Activated T-helper 1 cell treated with anti-CD3 and anti-CD28 coated beads, Interleukin-12 subunit alpha, Interleukin-12 subunit beta, Interleukin-2, Interleukin-4 antibody, amounts not matched to agents 30 ng/mL and 10 ng/mL and 1 ng/mL, durations not matched to agents 14 hours and 24 hours and 36 hours (primary cell): Measurements from ENCODE around the gene REEP1. TPM values are rescaled to one million over a fixed set of nuclear protein-coding genes. Genes with fewer than 3 reads are reported as not detected.
A peak's percentile ranks its signal among the peaks of the same experiment; 100 is the strongest.

Experiments
- DNase-seq: peaks from one replicate; pipeline ENCODE4 v3.0.0; 2021; ENCODE audit warnings: low spot score
- H3K27ac Mint-ChIP-seq: one replicate; pipeline ENCODE4 v1.8.0; 2021; ENCODE audit warnings: mild to moderate bottlenecking, mixed read lengths
- H3K27me3 Mint-ChIP-seq: one replicate; pipeline ENCODE4 v1.8.0; 2022; ENCODE audit warnings: mild to moderate bottlenecking, moderate library complexity, mixed read lengths; ENCODE audit not compliant: insufficient read depth
- H3K36me3 Mint-ChIP-seq: one replicate; pipeline ENCODE4 v1.8.0; 2021; ENCODE audit warnings: low read depth, mixed read lengths
- H3K4me1 Mint-ChIP-seq: one replicate; pipeline ENCODE4 v1.8.0; 2021; ENCODE audit warnings: low read depth, mixed read lengths
- H3K4me3 Mint-ChIP-seq: one replicate; pipeline ENCODE4 v1.8.0; 2021; ENCODE audit warnings: mild to moderate bottlenecking, moderate library complexity, mixed read lengths
- H3K9me3 Mint-ChIP-seq: one replicate; pipeline ENCODE4 v1.8.0; 2021; ENCODE audit warnings: mixed read lengths
- intact Hi-C: fragments of 100-400 bp; cut with micrococcal nuclease; formaldehyde crosslinking; loops from one replicate; pipeline ENCODE4 v1.15.1; 2024
- total RNA-seq: library from RNA; stranded (reverse); gene quantifications from 2 replicates; pipeline ENCODE4 v1.2.3, GENCODE V29; 2022

Gene REEP1
- total RNA-seq, 1 donor from 2014 or later = 0.26 TPM

DNA sequence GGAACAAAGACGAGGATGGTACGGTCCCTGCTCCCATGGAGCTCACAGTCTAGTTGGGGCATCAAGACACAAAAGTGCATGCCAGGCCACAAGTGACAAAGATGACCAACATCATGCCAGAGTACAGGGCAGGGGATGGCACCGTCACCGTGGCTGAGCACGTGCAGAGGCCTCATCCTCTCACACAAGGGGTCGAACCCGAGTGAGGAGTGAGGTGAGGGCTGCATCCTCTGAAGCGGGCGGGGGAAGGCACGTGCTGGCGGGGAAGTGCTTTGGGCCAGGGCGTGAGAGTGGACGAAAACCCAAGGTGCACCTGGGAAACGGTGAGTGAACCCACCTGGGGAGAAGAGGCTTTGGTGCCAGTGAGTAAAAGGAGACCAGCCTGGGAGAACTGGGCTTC lies 97.2 kb downstream of the REEP1 start:
- H3K27me3 Mint-ChIP-seq = peaks cover 9% of the 10 kb centered on the region
- H3K4me1 Mint-ChIP-seq = peaks cover 24% of the 10 kb centered on the region
- intact Hi-C loops = no loop called here
- no peak overlapping the region for H3K4me3 Mint-ChIP-seq
- H3K27ac Mint-ChIP-seq = peak overlapping the region; percentile 15
- DNase-seq = no peak
- H3K9me3 Mint-ChIP-seq = no peaks in the 10 kb centered on the region
- H3K36me3 Mint-ChIP-seq = no peaks in the 10 kb centered on the region

DNA sequence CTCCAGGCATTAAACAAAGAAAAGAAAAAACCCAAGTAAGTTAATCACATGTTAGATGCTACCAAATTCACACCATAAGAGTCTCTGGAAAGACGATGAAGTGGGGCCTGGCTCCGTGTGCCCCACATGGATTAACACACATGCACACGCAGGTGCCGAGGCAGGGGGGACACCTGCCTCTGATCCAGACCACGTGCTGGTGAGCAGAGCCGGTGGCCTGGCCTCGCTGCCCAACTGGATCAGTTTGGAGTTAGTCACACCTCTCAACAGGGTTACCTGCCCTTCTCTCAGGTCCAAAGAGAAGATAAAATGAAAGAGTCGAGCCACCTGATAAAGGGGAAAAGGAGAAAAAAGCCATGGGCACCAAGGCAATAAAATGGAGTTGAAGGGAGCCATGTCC lies 97.7 kb downstream of the REEP1 start:
- intact Hi-C loops = no loop called here
- Mint-ChIP-seq H3K36me3 (no peaks in the 10 kb centered on the region), H3K27me3 (peaks cover 9% of the 10 kb centered on the region), H3K27ac (peak overlapping the region; percentile 49), H3K4me1 (peaks cover 24% of the 10 kb centered on the region), H3K4me3 (no peak overlapping the region), H3K9me3 (no peaks in the 10 kb centered on the region)
- no peak for DNase-seq

DNA sequence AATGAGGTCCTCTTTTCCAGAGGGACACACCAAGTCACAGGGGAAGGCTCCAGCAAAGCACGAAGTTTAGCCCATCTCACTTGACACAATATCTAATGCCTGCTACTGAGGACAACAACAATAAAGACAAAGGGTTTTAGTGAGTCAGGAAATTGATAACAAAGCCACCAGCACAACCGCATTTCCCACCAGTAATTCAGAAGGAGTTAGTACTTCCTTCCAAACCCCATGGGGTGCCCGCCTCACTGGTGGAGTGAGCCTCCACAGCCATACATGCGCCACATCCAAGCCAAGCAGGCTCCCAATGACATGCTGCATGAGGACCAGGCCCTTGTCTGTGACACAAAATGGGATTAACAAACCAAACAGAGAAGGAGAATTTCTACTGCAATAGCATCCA lies 98.1 kb downstream of the REEP1 start:
- Mint-ChIP-seq H3K27ac (peak overlapping the region; percentile 49), H3K4me1 (peaks cover 24% of the 10 kb centered on the region), H3K9me3 (no peaks in the 10 kb centered on the region), H3K4me3 (no peak overlapping the region), H3K27me3 (peaks cover 11% of the 10 kb centered on the region), H3K36me3 (no peaks in the 10 kb centered on the region)
- intact Hi-C loops = no loop called here
- no peak for DNase-seq

DNA sequence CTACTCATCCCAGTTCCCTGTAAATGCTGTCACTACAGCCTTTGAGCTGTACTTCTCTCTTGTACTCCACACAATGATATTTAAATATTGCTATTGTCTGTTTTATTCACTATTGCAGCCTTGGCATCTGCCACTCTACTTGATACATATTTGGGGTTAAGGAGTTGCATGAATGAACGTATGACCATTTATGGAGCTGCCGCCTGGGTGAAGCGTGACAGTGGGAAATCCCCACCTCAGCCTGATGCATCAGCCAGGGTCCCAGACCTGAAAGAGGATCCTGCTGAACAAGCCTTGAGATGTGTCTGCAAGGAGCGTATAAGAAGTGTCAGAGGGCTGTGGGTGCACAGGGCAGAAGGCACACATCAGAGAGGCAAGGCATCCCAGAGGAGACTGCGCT lies 99.1 kb downstream of the REEP1 start:
- H3K4me1 Mint-ChIP-seq = peaks cover 15% of the 10 kb centered on the region
- peak; percentile 51 for DNase-seq
- H3K9me3 Mint-ChIP-seq = no peaks in the 10 kb centered on the region
- peak overlapping the region; percentile 41 for H3K27ac Mint-ChIP-seq
- no peaks in the 10 kb centered on the region for H3K36me3 Mint-ChIP-seq
- peak overlapping the region; percentile 21 for H3K4me3 Mint-ChIP-seq
- peaks cover 5% of the 10 kb centered on the region for H3K27me3 Mint-ChIP-seq
- intact Hi-C loops = loop anchor here (1.0 kb wide), 1 partner anchor 13 kb away; no protein-coding TSS in a partner anchor

DNA sequence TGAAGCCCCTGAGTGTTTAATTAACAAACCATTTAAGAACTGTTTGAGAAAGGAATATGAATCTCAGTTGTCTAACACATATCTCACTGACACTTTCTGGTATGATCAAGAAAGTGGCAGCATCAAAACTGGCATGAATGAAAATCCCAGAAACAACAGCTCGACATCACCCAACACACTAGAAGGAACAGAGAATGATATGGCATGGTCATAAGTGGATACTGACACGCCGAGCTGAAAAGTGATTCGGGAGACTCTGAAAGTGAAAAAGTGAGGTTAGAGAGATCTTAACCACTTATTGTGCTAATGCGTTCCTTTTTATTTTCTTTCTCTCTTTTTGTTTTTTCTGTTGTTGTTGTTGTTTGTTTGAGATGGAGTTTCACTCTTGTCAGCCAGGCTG lies 100.3 kb downstream of the REEP1 start:
- Mint-ChIP-seq H3K36me3 (no peaks in the 10 kb centered on the region), H3K27me3 (peaks cover 5% of the 10 kb centered on the region), H3K27ac (no peak overlapping the region), H3K4me1 (peaks cover 15% of the 10 kb centered on the region), H3K9me3 (no peaks in the 10 kb centered on the region), H3K4me3 (no peak overlapping the region)
- no peak for DNase-seq
- intact Hi-C loops = no loop called here

DNA sequence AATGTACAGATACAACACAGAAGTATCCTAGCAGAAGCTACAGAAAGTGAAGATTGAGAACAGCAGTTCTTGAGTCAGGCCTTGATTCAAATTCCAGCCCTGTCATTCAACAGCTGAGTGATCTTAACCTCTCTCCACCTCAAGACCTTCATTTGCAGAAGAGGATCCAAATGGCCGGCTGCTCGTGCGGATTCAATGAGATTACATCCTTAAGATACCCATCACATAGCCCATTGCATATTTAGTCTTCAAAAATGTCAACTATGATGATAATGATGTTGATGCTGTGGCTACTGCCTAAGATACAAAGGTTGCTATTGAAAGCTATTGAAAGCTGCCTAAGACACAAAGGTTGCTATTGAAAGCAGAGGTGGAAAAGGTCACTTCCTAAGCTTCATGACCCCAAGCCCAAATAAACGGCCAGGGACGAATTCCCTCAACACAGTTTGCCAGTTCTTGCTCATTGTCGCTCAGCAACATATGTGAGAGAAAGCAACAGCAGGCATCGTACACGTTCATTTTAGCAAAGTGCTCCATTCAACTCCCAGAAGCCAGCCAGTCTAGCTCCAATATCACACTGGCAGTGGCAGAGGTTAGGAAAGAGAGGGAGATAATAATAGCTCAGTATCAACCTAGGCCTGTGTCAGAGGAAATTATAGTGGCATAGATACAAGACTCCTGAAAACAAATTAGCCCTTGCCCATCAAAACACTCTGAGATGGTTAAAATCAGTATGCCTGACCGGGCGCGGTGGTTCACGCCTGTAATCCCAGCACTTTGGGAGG lies 102.0 kb downstream of the REEP1 start:
- intact Hi-C loops = no loop called here
- peaks cover 15% of the 10 kb centered on the region for H3K4me1 Mint-ChIP-seq
- H3K27me3 Mint-ChIP-seq = peaks cover 5% of the 10 kb centered on the region
- no peaks in the 10 kb centered on the region for H3K9me3 Mint-ChIP-seq
- H3K27ac Mint-ChIP-seq = no peak overlapping the region
- no peak overlapping the region for H3K4me3 Mint-ChIP-seq
- no peak for DNase-seq
- no peaks in the 10 kb centered on the region for H3K36me3 Mint-ChIP-seq

DNA sequence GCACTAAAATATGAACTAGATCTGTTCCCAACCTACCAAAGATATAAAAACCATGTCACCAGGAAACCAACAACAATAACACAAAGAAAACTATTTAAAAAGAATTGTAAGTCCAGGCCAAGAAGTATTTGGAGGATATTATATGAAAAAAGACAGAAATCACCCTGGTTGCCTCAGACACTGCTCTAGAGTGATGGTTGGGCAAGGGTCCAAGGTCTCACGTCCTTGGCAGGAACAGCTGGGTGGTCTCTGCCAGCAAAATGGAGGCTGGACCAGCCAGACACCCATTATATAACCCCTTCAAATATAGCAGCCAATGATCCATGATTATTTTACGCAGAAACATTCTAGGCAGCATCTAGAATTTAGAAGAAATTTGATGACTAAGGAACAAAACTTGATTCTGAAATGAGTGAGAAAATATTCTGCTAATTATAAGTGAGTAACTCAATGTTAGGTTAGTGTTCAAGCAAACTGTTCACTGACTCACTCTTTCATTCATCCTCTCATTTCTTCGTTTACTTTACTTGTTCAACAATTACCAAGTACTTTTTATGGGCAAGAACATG lies 102.8 kb downstream of the REEP1 start:
- Mint-ChIP-seq H3K36me3 (no peaks in the 10 kb centered on the region), H3K4me3 (no peak overlapping the region), H3K4me1 (peaks cover 15% of the 10 kb centered on the region), H3K9me3 (no peaks in the 10 kb centered on the region), H3K27me3 (peaks cover 5% of the 10 kb centered on the region), H3K27ac (no peak overlapping the region)
- intact Hi-C loops = no loop called here
- DNase-seq = no peak

DNA sequence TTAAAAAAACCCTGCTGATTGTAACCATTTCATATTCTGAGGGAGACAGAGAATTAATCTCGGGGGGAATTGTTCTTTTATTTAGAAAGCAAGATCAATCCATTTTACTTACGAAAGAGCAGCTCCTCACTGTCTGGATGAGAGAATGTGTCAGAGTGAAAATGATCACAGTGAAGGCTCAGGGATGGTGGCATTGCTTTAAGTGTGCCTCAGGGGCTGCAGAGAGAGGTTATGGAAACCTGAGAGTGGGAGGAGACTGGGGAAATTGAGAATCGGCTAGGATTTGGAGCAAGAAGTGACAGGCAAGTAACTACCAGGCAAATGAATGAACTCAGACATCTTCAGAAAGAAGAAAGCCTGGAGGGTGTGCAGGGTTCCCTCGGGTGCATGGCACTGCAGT lies 104.0 kb downstream of the REEP1 start:
- DNase-seq = no peak
- Mint-ChIP-seq H3K4me1 (peaks cover 3% of the 10 kb centered on the region), H3K27me3 (peaks cover 5% of the 10 kb centered on the region), H3K9me3 (no peaks in the 10 kb centered on the region), H3K4me3 (no peak overlapping the region), H3K27ac (no peak overlapping the region), H3K36me3 (no peaks in the 10 kb centered on the region)
- intact Hi-C loops = no loop called here

DNA sequence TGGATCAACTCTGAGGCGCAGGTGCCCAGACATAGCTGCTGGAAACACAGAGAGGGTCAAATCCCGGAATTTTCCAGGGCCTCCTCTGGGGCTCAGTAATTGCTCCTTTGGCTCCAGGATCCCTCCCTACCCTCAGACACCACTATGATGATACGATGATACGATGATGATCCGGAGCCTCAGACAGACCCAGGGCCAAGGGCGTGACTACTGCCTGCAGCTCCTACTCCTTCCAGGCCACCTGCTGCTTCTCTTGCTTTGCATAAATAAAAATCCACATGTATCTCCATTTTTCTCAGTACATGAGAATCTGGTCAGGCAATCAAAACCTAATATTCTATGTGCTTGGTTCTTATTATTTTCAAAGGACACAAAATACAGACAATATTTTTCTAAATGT lies 104.5 kb downstream of the REEP1 start:
- intact Hi-C loops = no loop called here
- no peak for DNase-seq
- Mint-ChIP-seq H3K4me3 (no peak overlapping the region), H3K36me3 (no peaks in the 10 kb centered on the region), H3K9me3 (no peaks in the 10 kb centered on the region), H3K27me3 (peaks cover 5% of the 10 kb centered on the region), H3K4me1 (no peaks in the 10 kb centered on the region), H3K27ac (no peak overlapping the region)

DNA sequence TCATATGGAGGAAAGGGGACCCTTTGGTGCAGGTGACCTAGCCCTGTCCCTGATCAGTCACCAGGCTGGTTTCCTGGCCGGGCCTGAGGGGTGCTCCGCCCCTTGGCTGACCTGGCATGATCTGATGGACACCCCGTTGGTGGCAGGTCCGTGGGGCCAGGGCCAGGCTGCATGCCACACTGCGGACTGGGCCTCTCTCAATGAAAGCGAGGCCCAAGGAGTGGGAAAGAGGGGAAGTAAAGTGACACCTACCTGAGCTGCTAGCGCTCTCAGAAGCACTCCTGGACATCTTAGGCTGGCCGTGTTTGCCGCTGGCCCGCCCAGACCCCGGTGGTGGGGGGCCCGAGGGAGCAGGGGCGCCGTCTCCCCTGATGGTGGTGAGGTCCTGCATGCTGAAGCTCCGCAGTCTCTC lies 105.0 kb downstream of the REEP1 start:
- H3K4me1 Mint-ChIP-seq = no peaks in the 10 kb centered on the region
- intact Hi-C loops = no loop called here
- DNase-seq = no peak
- H3K27me3 Mint-ChIP-seq = peaks cover 5% of the 10 kb centered on the region
- H3K36me3 Mint-ChIP-seq = no peaks in the 10 kb centered on the region
- H3K4me3 Mint-ChIP-seq = no peak overlapping the region
- H3K9me3 Mint-ChIP-seq = no peaks in the 10 kb centered on the region
- H3K27ac Mint-ChIP-seq = no peak overlapping the region

DNA sequence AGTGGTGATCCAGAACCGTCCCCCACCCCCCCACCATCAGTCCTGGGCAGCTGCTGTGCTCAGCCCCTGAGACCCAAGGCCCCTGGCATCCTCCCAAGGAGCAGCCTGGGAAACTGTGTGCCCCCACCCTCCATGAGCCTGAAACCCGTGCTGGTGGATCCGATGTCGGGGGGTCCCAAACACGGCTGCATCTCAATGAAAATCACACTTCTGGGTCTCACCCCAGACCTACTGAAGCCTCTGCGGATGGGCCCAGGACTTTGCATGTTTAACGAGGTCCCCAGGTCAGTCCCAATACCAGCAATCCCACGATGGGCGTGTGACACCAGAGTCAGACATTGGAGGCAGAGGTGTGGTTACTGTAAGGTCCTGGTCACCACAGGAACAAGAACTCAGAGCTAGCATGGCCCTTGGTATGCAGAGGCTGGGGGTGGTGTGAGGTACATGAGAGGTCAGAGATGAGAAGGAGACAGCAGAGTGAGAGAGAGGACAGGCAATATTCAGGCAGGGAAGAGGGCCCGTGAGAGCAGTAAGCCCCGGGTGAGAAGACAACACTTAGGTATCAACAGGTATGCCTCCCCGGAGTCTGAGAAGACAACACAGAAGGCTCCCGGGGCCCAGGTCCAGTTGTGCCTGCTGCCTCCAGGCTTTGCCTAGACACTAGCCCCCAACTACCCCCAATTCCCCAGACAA lies 105.6 kb downstream of the REEP1 start:
- no peaks in the 10 kb centered on the region for H3K36me3 Mint-ChIP-seq

DNA sequence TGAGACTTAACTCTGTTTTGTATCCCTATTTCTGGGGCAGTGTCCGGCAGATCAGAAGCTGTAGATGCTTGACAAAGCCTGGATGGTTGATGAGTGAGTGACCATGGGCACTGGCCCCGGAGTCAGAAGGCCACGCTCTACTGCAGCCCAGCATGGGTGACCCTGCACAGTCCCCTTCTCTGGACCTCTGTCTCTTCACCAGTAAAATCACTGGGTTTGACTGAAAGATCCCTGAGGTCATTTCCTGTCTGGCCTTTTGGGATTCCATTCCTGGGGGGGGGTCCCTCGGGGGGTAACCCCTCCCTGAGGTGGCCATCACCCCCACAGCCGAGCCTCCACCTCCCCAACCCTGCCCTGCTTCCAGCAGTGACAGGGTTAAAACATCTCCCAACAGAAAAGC lies 106.5 kb downstream of the REEP1 start:
- no peak overlapping the region for H3K27ac Mint-ChIP-seq
- H3K36me3 Mint-ChIP-seq = no peaks in the 10 kb centered on the region
- H3K4me1 Mint-ChIP-seq = no peaks in the 10 kb centered on the region
- intact Hi-C loops = no loop called here
- H3K9me3 Mint-ChIP-seq = no peaks in the 10 kb centered on the region
- peaks cover 5% of the 10 kb centered on the region for H3K27me3 Mint-ChIP-seq
- H3K4me3 Mint-ChIP-seq = no peak overlapping the region
- DNase-seq = no peak

More for the DNA sequence above, 105.6 kb downstream of the REEP1 start:
- H3K4me1 Mint-ChIP-seq = no peaks in the 10 kb centered on the region
- intact Hi-C loops = no loop called here
- no peaks in the 10 kb centered on the region for H3K9me3 Mint-ChIP-seq
- DNase-seq = no peak
- no peak overlapping the region for H3K4me3 Mint-ChIP-seq
- no peak overlapping the region for H3K27ac Mint-ChIP-seq
- H3K27me3 Mint-ChIP-seq = peaks cover 5% of the 10 kb centered on the region

DNA sequence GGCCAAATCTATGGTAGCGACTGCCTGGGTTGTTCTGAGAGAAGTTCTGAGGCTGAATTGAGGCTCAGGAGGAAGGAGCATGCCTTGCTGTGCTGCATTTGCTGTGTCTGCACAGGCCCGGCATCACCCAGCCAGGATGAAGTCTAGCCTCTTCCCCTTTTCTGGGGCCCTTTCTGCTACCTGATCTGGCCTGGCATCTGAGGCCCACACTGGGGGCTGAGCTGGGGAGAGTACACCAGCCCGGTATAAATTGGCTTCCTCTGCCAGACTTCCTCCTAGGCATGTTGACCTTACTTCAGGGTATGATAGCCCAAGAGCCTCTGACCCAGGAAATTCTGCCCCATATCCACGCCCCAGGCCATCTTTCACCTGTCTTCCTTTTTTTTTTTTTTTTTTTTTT lies 108.2 kb downstream of the REEP1 start:
- no peak overlapping the region for H3K27ac Mint-ChIP-seq

More for the DNA sequence above, 108.2 kb downstream of the REEP1 start:
- no peaks in the 10 kb centered on the region for H3K9me3 Mint-ChIP-seq
- no peak overlapping the region for H3K4me3 Mint-ChIP-seq
- H3K27me3 Mint-ChIP-seq = no peaks in the 10 kb centered on the region
- intact Hi-C loops = no loop called here
- DNase-seq = no peak
- peaks cover 14% of the 10 kb centered on the region for H3K4me1 Mint-ChIP-seq
- H3K36me3 Mint-ChIP-seq = no peaks in the 10 kb centered on the region
